Measurements from ENCODE around the gene DNAJC15. TPM values are rescaled to one million over a fixed set of nuclear protein-coding genes. Genes with fewer than 3 reads are reported as not detected.

The DNAJC15 gene
- total RNA-seq, 2 donors from 2014 or later, result 7.5 to 15.6 TPM

GRCh38 chr13:42994878-42995277 is 28.5 kb upstream of the DNAJC15 start:
- ATAC-seq (replicated peaks), result no peak
- Mint-ChIP-seq H3K9me3 (no peaks in the 10 kb centered on the region), H3K27ac (no peak overlapping the region), H3K4me3 (no peak overlapping the region), H3K4me1 (peaks cover 32% of the 10 kb centered on the region), H3K27me3 (no peaks in the 10 kb centered on the region), H3K36me3 (ENCODE audit: low read depth) (peaks cover 6% of the 10 kb centered on the region)

- Mint-ChIP-seq H3K4me1 (peaks cover 23% of the 10 kb centered on the region), H3K36me3 (ENCODE audit: low read depth) (peaks cover 6% of the 10 kb centered on the region), H3K27ac (peak overlapping the region; percentile 29), H3K27me3 (no peaks in the 10 kb centered on the region), H3K9me3 (peaks cover under 1% of the 10 kb centered on the region), H3K4me3 (peak overlapping the region; percentile 19)
- ATAC-seq (replicated peaks), result peak; percentile 51
Observed at GRCh38 chr13:42996584-42996983, 26.8 kb upstream of the DNAJC15 start.

- Mint-ChIP-seq H3K27ac (peak overlapping the region; percentile 29), H3K9me3 (peaks cover 6% of the 10 kb centered on the region), H3K36me3 (ENCODE audit: low read depth) (no peaks in the 10 kb centered on the region), H3K27me3 (no peaks in the 10 kb centered on the region), H3K4me3 (peak overlapping the region; percentile 19), H3K4me1 (peaks cover 20% of the 10 kb centered on the region)
- ATAC-seq (replicated peaks), result peak; percentile 71
Observed at GRCh38 chr13:42997381-42997780, 26.0 kb upstream of the DNAJC15 start.

DNA sequence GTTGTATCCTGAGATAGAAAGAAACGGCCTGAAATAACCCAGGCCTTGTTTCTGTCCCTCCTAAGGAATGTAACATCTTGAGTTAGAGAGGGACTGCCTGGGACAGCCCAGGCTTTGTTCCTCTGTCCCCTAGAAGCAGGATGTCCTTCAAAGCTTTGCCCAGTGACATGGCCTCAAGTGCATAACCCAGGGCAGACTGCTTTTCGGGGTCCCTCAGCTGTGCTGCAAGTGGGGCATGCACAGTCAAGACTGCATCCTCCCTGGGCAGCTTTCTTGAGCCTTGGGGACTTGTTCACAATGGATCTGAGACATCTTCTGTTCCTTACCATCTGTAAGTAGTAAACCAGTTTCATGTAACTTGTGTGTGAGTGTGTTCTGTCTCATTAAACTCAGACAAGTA is 23.9 kb upstream of the DNAJC15 start:
- peaks cover 11% of the 10 kb centered on the region for H3K4me1 Mint-ChIP-seq
- no peak for ATAC-seq (replicated peaks)

GRCh38 chr13:43000676-43001075 is 22.7 kb upstream of the DNAJC15 start:
- Mint-ChIP-seq H3K4me1 (peaks cover 11% of the 10 kb centered on the region), H3K36me3 (ENCODE audit: low read depth) (no peaks in the 10 kb centered on the region), H3K4me3 (no peak overlapping the region), H3K9me3 (peaks cover 13% of the 10 kb centered on the region), H3K27ac (no peak overlapping the region), H3K27me3 (no peaks in the 10 kb centered on the region)
- ATAC-seq (replicated peaks), result no peak

More for the DNA sequence above, 23.9 kb upstream of the DNAJC15 start:
- Mint-ChIP-seq H3K27ac (no peak overlapping the region), H3K27me3 (no peaks in the 10 kb centered on the region), H3K9me3 (peaks cover 13% of the 10 kb centered on the region), H3K36me3 (ENCODE audit: low read depth) (no peaks in the 10 kb centered on the region), H3K4me3 (no peak overlapping the region)

GRCh38 chr13:43002021-43002420 is 21.4 kb upstream of the DNAJC15 start:
- no peak for ATAC-seq (replicated peaks)
- Mint-ChIP-seq H3K4me1 (peaks cover 3% of the 10 kb centered on the region), H3K9me3 (peaks cover 13% of the 10 kb centered on the region), H3K27me3 (no peaks in the 10 kb centered on the region), H3K36me3 (ENCODE audit: low read depth) (no peaks in the 10 kb centered on the region), H3K27ac (no peak overlapping the region), H3K4me3 (no peak overlapping the region)

- ATAC-seq (replicated peaks), result no peak
- Mint-ChIP-seq H3K36me3 (ENCODE audit: low read depth) (no peaks in the 10 kb centered on the region), H3K4me3 (no peak overlapping the region), H3K4me1 (no peaks in the 10 kb centered on the region), H3K27ac (no peak overlapping the region), H3K9me3 (peaks cover 13% of the 10 kb centered on the region), H3K27me3 (no peaks in the 10 kb centered on the region)
Observed at GRCh38 chr13:43003010-43003409, 20.4 kb upstream of the DNAJC15 start.

- no peak overlapping the region for H3K27ac Mint-ChIP-seq
- peaks cover 13% of the 10 kb centered on the region for H3K9me3 Mint-ChIP-seq
- no peak for ATAC-seq (replicated peaks)
- no peaks in the 10 kb centered on the region for H3K4me1 Mint-ChIP-seq
- H3K36me3 Mint-ChIP-seq (ENCODE audit: low read depth), result no peaks in the 10 kb centered on the region
- H3K4me3 Mint-ChIP-seq, result no peak overlapping the region
- no peaks in the 10 kb centered on the region for H3K27me3 Mint-ChIP-seq
Observed at GRCh38 chr13:43003729-43004128, 19.7 kb upstream of the DNAJC15 start.

DNA sequence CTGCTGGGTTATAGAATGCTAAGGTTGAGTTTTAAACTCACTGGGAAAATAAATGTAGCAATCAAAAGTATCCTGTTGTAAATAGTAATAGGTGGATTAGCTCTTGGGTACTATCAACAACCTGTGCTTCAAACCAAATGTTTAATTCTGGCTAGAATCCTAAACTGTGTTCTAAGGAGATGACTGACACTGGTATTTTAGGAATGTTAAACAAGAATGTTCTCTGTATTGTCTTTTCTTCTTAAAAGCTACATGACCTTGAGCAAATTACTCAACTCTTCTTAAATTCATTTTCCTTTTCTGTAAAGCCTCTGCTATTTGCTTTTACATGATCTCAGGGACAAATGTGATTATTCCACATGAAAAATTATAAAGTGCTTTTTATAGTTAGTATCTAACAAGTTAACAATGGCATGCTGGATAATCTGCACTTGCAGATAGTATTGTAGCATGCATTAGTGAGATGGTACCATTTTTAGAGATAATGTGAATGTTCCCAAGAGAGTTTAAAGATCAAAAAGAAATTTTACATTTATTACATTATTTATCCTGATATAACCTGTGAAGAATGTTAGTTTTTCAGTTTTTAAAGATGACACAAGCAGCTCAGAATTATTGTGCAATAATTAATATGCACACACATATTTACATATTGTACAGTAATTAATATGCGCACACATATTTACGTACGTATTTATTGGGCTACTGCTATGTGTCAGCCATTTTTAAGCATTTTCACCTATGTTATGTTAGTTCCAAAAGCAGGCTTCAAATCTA is 17.7 kb upstream of the DNAJC15 start:
- Mint-ChIP-seq H3K4me1 (no peaks in the 10 kb centered on the region), H3K9me3 (peaks cover 13% of the 10 kb centered on the region), H3K4me3 (no peak overlapping the region), H3K36me3 (ENCODE audit: low read depth) (no peaks in the 10 kb centered on the region), H3K27me3 (peaks cover 6% of the 10 kb centered on the region), H3K27ac (no peak overlapping the region)
- ATAC-seq (replicated peaks), result no peak

- H3K36me3 Mint-ChIP-seq (ENCODE audit: low read depth), result no peaks in the 10 kb centered on the region
- H3K27me3 Mint-ChIP-seq, result peaks cover 6% of the 10 kb centered on the region
- ATAC-seq (replicated peaks), result no peak
- H3K9me3 Mint-ChIP-seq, result peaks cover 8% of the 10 kb centered on the region
- H3K27ac Mint-ChIP-seq, result no peak overlapping the region
- H3K4me3 Mint-ChIP-seq, result no peak overlapping the region
- no peaks in the 10 kb centered on the region for H3K4me1 Mint-ChIP-seq
Observed at GRCh38 chr13:43006893-43007631, 16.3 kb upstream of the DNAJC15 start.

GRCh38 chr13:43008596-43008995 is 14.8 kb upstream of the DNAJC15 start:
- no peaks in the 10 kb centered on the region for H3K36me3 Mint-ChIP-seq (ENCODE audit: low read depth)
- no peak for ATAC-seq (replicated peaks)
- H3K27me3 Mint-ChIP-seq, result peaks cover 8% of the 10 kb centered on the region
- no peaks in the 10 kb centered on the region for H3K4me1 Mint-ChIP-seq
- H3K27ac Mint-ChIP-seq, result no peak overlapping the region
- H3K4me3 Mint-ChIP-seq, result no peak overlapping the region
- no peaks in the 10 kb centered on the region for H3K9me3 Mint-ChIP-seq

DNA sequence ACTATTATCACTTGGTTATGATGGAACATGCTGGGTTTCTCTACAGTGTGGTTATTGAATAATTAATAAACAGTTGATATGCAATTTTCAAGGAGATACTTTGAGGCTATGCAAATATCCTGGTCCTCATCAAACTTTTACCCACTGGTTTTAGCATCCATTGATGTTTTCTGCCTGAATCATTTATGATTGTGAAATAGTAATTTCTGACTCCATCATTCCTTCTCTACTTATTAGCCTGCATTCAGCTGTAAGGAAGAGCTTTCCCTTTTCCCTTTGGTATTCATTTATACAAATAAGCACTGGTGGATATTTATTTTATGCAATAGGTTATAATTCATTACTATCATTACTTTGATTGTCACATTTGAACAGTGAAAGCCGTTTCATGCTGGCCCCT is 13.9 kb upstream of the DNAJC15 start:
- H3K36me3 Mint-ChIP-seq (ENCODE audit: low read depth), result no peaks in the 10 kb centered on the region
- no peak for ATAC-seq (replicated peaks)
- H3K27ac Mint-ChIP-seq, result no peak overlapping the region
- no peaks in the 10 kb centered on the region for H3K4me1 Mint-ChIP-seq
- H3K4me3 Mint-ChIP-seq, result no peak overlapping the region
- H3K9me3 Mint-ChIP-seq, result no peaks in the 10 kb centered on the region
- peaks cover 8% of the 10 kb centered on the region for H3K27me3 Mint-ChIP-seq

DNA sequence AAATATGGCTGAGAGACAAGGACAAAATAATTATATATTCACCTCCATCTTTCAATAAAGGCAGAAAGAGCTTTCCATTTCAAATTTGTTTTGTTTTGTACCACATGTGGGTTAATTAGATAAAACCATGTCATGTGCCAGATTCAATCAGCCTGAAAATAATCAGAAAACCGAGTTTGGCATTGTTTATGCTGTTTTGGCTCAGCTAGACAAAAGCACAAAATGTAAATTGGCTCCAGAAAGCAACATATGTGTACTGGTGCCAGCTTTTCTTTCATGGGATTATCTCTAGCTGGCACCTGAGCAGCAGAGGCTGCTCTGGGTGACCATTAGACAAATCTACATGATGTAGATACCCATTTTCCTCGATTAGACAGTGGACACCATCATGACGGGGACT is 9.2 kb upstream of the DNAJC15 start:
- ATAC-seq (replicated peaks), result no peak
- Mint-ChIP-seq H3K4me3 (no peak overlapping the region), H3K27me3 (peaks cover 8% of the 10 kb centered on the region), H3K36me3 (ENCODE audit: low read depth) (no peaks in the 10 kb centered on the region), H3K4me1 (no peaks in the 10 kb centered on the region), H3K27ac (no peak overlapping the region), H3K9me3 (no peaks in the 10 kb centered on the region)

GRCh38 chr13:43016226-43016625 is 7.2 kb upstream of the DNAJC15 start:
- no peak overlapping the region for H3K27ac Mint-ChIP-seq
- H3K36me3 Mint-ChIP-seq (ENCODE audit: low read depth), result no peaks in the 10 kb centered on the region
- ATAC-seq (replicated peaks), result no peak
- H3K4me1 Mint-ChIP-seq, result no peaks in the 10 kb centered on the region
- no peaks in the 10 kb centered on the region for H3K9me3 Mint-ChIP-seq
- H3K4me3 Mint-ChIP-seq, result no peak overlapping the region
- H3K27me3 Mint-ChIP-seq, result peaks cover 3% of the 10 kb centered on the region

- no peak overlapping the region for H3K4me3 Mint-ChIP-seq
- H3K4me1 Mint-ChIP-seq, result peaks cover under 1% of the 10 kb centered on the region
- no peaks in the 10 kb centered on the region for H3K9me3 Mint-ChIP-seq
- no peaks in the 10 kb centered on the region for H3K27me3 Mint-ChIP-seq
- peaks cover 7% of the 10 kb centered on the region for H3K36me3 Mint-ChIP-seq (ENCODE audit: low read depth)
- H3K27ac Mint-ChIP-seq, result no peak overlapping the region
- ATAC-seq (replicated peaks), result no peak
Observed at GRCh38 chr13:43019811-43020210, 3.6 kb upstream of the DNAJC15 start.
